Activated B cell treated with CpG ODN at 0.5 μM for 24 hours (primary cell): ENCODE data around the gene GABRB3. TPM values are rescaled to one million over a fixed set of nuclear protein-coding genes. Genes with fewer than 3 reads are reported as not detected.

ENCODE experiments used
- ATAC-seq: fragments of 200-7000 bp; cut with Tn5 transposase; one replicate; pipeline ENCODE4 v1.10.0; 2021; ENCODE audit warnings: low read depth, mild to moderate bottlenecking, moderate library complexity
- CTCF ChIA-PET: fragments of 350-600 bp; sonication (Branson Sonifier 250); formaldehyde crosslinking; loops from one replicate; lab custom pipeline; 2021; ENCODE audit warnings: antibody characterized with exemption; lab: Charles Lee
- POLR2A ChIA-PET: fragments of 350-600 bp; sonication (Branson Sonifier 250); formaldehyde crosslinking; loops from one replicate; lab custom pipeline; 2021; ENCODE audit warnings: antibody characterized with exemption; lab: Charles Lee
- DNase-seq: peaks from one replicate; pipeline ENCODE4 v3.0.0; 2022
- H3K27ac Mint-ChIP-seq: one replicate; pipeline ENCODE4 v1.8.0; 2020; ENCODE audit warnings: mixed read lengths
- H3K27me3 Mint-ChIP-seq: one replicate; pipeline ENCODE4 v1.8.0; 2021; ENCODE audit warnings: mixed read lengths
- H3K36me3 Mint-ChIP-seq: one replicate; pipeline ENCODE4 v1.8.0; 2021; ENCODE audit warnings: low read depth, mixed read lengths
- H3K4me1 Mint-ChIP-seq: one replicate; pipeline ENCODE4 v1.8.0; 2021; ENCODE audit warnings: mixed read lengths
- H3K4me3 Mint-ChIP-seq: one replicate; pipeline ENCODE4 v1.8.0; 2020; ENCODE audit warnings: mild to moderate bottlenecking, mixed read lengths
- H3K9me3 Mint-ChIP-seq: one replicate; pipeline ENCODE4 v1.8.0; 2020; ENCODE audit warnings: mixed read lengths
- CTCF ChIP-seq: fragments of 200-600 bp; IDR thresholded peaks from one replicate; pipeline ENCODE4 v1.8.0; 2022; ENCODE audit warnings: antibody characterized with exemption, mild to moderate bottlenecking
- intact Hi-C: fragments of 100-400 bp; cut with micrococcal nuclease; formaldehyde crosslinking; loops from one replicate; pipeline ENCODE4 v1.15.1; 2024
- total RNA-seq: library from RNA; stranded (reverse); gene quantifications from 2 replicates; pipeline ENCODE4 v1.2.3, GENCODE V29; 2022

Gene GABRB3
- total RNA-seq, 1 donor from 2014 or later, result not detected

- H3K9me3 Mint-ChIP-seq, result peaks cover 21% of the 10 kb centered on the region
- H3K4me3 Mint-ChIP-seq, result no peak overlapping the region
- no peaks in the 10 kb centered on the region for H3K4me1 Mint-ChIP-seq
- ATAC-seq (no peak), DNase-seq (no peak)
- POLR2A ChIA-PET, result no interaction called here
- intact Hi-C loops, result no loop called here
- TF ChIP-seq CTCF, result no peak
- CTCF ChIA-PET, result no interaction called here
- no peaks in the 10 kb centered on the region for H3K27me3 Mint-ChIP-seq
- H3K27ac Mint-ChIP-seq, result no peak overlapping the region
- H3K36me3 Mint-ChIP-seq, result no peaks in the 10 kb centered on the region
Observed at GRCh38 chr15:26697913-26698312, 75.0 kb downstream of the GABRB3 start.

GRCh38 chr15:26691249-26691648 lies 81.6 kb downstream of the GABRB3 start:
- no peaks in the 10 kb centered on the region for H3K36me3 Mint-ChIP-seq
- intact Hi-C loops, result no loop called here
- CTCF ChIA-PET, result no interaction called here
- ATAC-seq (no peak), DNase-seq (no peak)
- peaks cover 20% of the 10 kb centered on the region for H3K9me3 Mint-ChIP-seq
- TF ChIP-seq CTCF, result no peak
- H3K4me1 Mint-ChIP-seq, result no peaks in the 10 kb centered on the region
- no peak overlapping the region for H3K27ac Mint-ChIP-seq
- H3K4me3 Mint-ChIP-seq, result no peak overlapping the region
- POLR2A ChIA-PET, result no interaction called here
- no peaks in the 10 kb centered on the region for H3K27me3 Mint-ChIP-seq

- ATAC-seq (no peak), DNase-seq (no peak)
- Mint-ChIP-seq H3K27ac (no peak overlapping the region), H3K27me3 (no peaks in the 10 kb centered on the region), H3K36me3 (no peaks in the 10 kb centered on the region), H3K9me3 (peaks cover 18% of the 10 kb centered on the region), H3K4me1 (no peaks in the 10 kb centered on the region), H3K4me3 (no peak overlapping the region)
- intact Hi-C loops, result no loop called here
- POLR2A ChIA-PET, result no interaction called here
- TF ChIP-seq CTCF, result no peak
- CTCF ChIA-PET, result no interaction called here
Observed at GRCh38 chr15:26690778-26691177, 82.1 kb downstream of the GABRB3 start.

- TF ChIP-seq CTCF, result no peak
- POLR2A ChIA-PET, result no interaction called here
Observed at GRCh38 chr15:26689462-26689861, 83.4 kb downstream of the GABRB3 start.

GRCh38 chr15:26686547-26687187 lies 86.2 kb downstream of the GABRB3 start:
- intact Hi-C loops, result no loop called here
- POLR2A ChIA-PET, result no interaction called here
- H3K27me3 Mint-ChIP-seq, result no peaks in the 10 kb centered on the region

More at GRCh38 chr15:26689462-26689861, 83.4 kb downstream of the GABRB3 start:
- CTCF ChIA-PET, result no interaction called here
- Mint-ChIP-seq H3K4me1 (no peaks in the 10 kb centered on the region), H3K27ac (no peak overlapping the region), H3K27me3 (no peaks in the 10 kb centered on the region), H3K4me3 (no peak overlapping the region), H3K36me3 (no peaks in the 10 kb centered on the region), H3K9me3 (peaks cover 11% of the 10 kb centered on the region)
- no peak for DNase-seq
- no peak for ATAC-seq
- intact Hi-C loops, result no loop called here

More at GRCh38 chr15:26686547-26687187, 86.2 kb downstream of the GABRB3 start:
- ATAC-seq (no peak), DNase-seq (no peak)
- no peaks in the 10 kb centered on the region for H3K4me1 Mint-ChIP-seq
- H3K27ac Mint-ChIP-seq, result no peak overlapping the region
- peaks cover 3% of the 10 kb centered on the region for H3K9me3 Mint-ChIP-seq
- CTCF ChIA-PET, result no interaction called here
- no peaks in the 10 kb centered on the region for H3K36me3 Mint-ChIP-seq
- H3K4me3 Mint-ChIP-seq, result no peak overlapping the region
- no peak for TF ChIP-seq CTCF
